ENCODE measurements around the gene TRPM3.
"Not testable (repeated sequence)": the region's sequence is repeated elsewhere in the genome, so short reads cannot be mapped to it uniquely, and the experiment has no call there.

The TRPM3 gene

GRCh38 chr9:70658765-70659164 lies 462.7 kb downstream of the TRPM3 start:
- DNase-seq (ENCODE audit: low read depth), result no peak

DNA sequence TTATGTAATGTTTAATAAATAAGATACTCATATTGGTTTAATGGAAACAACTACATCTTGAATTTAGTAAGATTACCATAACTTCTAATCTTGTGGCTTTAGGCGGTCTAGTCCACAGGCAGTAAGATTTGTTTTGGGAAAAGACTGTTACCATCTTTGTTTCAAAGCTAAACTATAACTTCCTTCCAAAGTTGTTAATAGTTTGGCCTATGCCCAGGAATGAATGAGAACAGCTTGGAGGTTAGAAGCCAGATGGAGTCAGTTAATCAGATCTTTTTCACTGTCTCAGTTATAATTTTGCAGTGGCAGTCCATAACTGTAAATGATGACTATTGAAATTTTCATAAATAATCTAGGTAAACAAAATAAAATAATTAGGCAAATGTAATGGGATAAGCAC lies 465.1 kb downstream of the TRPM3 start:
- DNase-seq (ENCODE audit: low read depth), result no peak

DNA sequence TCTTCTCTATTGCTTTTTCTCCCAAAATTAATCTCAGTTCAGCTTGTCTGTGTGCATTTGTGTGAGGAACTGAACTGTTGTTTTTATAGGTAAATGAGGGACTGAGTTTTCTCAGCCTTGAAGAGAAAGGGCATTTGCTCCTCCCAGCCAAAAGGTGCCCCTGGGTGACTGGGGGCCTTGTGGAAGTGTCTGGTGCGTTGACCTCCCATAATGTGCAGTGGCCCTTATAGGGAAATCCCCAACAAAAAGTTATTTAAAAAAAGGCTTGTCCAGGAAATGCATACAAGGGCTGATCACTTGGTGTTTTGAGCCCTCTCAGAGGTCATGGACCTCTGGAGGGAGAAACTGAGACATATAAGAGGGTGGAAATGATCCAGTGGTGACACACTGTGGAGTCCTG lies 467.3 kb downstream of the TRPM3 start:
- no peak for DNase-seq (ENCODE audit: low read depth)

- not testable (repeated sequence) for DNase-seq (ENCODE audit: low read depth)
These were observed 476.8 kb downstream of the TRPM3 start for GRCh38 chr9:70644627-70645026.

DNA sequence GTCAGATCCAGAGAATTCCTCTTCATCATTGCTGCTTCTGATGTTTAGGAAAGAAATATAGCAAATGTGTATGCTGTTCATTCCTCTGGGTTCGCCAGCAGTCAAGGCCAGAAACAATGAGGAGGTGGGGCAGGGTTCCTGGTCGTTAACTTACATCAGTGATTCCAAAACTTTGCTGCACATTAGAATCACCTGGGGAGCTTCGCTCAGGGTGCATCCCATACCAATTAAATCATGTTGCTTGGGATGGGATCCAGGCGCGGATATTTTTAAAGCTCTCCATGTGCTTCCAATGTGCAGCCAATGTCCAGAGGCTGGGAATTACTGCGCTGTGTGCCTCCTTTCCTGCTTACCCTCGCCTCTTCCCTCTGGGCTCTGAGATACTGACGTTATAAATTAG lies 479.1 kb downstream of the TRPM3 start:
- no peak for DNase-seq (ENCODE audit: low read depth)

GRCh38 chr9:70641631-70642030 lies 479.8 kb downstream of the TRPM3 start:
- peak; percentile 5 for DNase-seq (ENCODE audit: low read depth)

DNA sequence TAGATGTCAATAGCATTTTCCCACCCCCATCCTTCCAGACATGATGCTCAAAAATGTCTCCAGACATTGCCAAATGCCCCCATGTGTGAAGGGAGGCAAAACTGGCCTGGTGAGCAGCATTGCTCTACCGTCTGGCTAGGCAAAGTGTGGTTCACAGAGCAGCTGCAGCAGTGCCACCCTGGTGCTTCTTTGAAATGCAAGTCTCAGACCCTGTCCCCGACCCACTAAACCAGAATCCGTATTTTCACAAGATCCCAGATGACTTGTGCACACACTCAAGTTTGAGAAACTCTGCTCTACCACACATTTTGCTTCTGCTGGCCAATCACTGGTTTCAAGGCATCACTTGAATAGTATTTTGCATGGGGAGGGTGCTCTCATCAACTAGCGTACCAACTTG lies 480.4 kb downstream of the TRPM3 start:
- no peak for DNase-seq (ENCODE audit: low read depth)

GRCh38 chr9:70639853-70640814 lies 481.3 kb downstream of the TRPM3 start:
- peak; percentile 74 for DNase-seq (ENCODE audit: low read depth)

- DNase-seq (ENCODE audit: low read depth), result no peak
These were observed 485.6 kb downstream of the TRPM3 start for GRCh38 chr9:70635790-70636189.

GRCh38 chr9:70634696-70635095 lies 486.7 kb downstream of the TRPM3 start:
- DNase-seq (ENCODE audit: low read depth), result no peak

DNA sequence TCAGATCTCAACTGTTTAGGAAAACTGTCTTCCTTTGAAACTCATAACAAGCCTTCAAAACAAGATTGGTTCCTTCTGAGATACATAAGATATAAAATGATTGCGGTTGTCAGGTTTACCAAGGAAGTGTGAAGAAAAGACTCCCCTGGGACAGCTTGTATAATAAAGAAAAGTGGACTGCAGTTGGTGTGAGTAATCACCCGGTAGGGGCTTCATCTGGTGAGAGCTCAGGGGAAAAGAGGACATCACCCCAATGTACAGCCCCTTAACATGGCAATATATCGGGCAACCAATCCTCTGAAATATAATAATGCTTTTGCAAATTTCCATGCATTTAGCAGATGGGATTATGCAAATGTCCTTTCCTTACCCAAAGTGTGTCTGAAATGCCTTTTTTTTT lies 490.4 kb downstream of the TRPM3 start:
- no peak for DNase-seq (ENCODE audit: low read depth)

DNA sequence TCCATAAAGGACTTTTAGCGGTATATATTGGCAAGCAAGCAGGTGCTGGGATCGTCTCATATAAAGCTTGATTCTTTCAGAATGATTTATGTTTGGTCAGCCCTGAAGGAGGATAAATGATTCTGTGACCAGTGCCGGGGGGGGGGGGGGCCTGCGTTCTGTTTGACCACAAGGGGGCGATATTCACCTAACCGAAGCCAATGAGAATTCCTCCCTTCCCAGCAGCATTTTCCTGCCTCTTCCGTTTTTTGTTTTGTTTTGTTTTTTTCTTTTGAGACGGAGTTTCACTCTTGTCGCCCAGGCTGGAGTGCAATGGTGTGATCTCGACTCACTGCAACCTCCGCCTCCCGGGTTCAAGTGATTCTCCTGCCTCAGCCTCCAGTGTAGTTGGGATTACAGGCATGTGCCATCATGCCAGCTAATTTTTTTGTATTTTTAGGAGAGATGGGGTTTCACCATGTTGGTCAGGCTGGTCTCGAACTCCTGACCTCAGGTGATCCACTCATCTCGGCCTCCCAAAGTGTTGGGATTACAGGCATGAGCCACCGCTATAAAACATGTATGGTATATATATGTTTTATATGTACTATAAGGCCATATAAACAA lies 492.2 kb downstream of the TRPM3 start:
- DNase-seq (ENCODE audit: low read depth), result peak; percentile 7

DNA sequence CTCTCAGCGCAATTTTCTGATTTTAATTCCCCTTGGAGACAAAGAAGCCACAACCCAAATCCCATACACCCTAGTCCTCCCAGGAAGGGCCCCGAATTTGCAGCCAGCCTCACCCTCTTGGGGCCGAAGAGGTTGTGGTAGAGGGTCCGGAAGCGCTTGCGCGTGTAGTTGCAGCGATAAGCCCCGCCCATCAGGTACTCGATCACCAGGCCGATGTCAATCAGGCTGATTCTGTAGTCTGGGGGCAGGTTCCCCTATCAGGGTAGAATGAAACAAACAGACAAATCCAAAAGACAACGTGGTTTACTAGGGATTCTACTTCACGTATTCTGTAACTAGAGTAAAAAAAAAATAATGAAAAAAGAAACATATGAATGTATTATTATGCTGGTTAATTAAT lies 496.3 kb downstream of the TRPM3 start:
- DNase-seq (ENCODE audit: low read depth), result no peak

DNA sequence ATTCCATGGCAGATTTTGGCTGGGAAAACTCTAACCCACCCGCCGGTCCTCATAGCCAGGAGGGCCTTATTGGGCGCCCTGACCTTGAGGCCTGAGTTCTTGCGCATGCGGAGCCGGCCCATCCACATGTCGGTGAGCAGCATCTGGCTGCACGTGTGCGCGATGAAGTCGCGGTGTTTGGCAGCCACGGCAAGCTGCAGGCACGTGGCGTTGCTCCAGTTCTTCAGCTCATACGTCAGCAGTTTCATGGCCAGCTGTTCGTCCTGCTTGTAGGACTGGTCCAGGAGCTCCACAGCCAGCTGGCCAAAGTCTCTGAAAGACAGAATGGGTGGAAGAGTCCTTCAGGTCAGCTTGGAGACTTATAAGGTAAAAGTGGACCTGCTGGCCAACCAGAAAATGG lies 502.6 kb downstream of the TRPM3 start:
- no peak for DNase-seq (ENCODE audit: low read depth)

DNA sequence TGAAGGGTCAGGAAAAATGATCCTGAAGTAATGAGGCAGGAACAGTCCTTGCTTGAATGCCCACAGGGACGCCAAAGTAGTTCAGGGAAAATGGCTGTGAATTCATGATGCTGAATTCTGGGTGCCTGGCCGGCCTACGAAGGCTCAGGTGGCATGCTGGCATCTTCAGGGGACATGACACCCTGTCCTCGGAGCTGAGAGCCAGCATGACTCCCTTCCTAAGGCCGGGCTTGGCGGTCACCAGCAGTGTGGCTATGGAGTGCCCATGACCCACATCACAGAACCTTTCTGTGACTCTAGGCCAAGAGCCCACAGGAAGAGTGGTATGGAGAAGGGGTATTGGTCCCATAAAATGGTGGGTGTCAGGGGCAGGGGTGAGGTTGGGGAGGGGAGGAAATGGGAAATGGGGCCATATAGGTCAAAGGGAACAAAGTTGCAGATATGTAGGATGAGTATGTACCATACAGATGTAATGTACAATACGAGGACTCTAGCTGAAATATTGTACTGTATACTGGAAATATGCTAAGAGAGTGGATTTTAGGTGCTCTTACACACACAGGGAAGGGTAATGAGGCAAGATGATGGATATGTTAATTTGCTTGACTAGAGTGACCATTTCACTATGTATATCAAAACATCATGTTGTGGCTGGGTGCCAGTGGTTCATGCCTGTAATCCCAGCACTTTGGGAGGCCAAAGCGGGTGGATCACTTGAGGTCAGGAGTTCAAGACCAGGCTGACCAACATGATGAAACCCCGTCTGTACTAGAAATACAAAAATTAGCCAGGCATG lies 504.2 kb downstream of the TRPM3 start:
- DNase-seq (ENCODE audit: low read depth), result peak; percentile 11

DNA sequence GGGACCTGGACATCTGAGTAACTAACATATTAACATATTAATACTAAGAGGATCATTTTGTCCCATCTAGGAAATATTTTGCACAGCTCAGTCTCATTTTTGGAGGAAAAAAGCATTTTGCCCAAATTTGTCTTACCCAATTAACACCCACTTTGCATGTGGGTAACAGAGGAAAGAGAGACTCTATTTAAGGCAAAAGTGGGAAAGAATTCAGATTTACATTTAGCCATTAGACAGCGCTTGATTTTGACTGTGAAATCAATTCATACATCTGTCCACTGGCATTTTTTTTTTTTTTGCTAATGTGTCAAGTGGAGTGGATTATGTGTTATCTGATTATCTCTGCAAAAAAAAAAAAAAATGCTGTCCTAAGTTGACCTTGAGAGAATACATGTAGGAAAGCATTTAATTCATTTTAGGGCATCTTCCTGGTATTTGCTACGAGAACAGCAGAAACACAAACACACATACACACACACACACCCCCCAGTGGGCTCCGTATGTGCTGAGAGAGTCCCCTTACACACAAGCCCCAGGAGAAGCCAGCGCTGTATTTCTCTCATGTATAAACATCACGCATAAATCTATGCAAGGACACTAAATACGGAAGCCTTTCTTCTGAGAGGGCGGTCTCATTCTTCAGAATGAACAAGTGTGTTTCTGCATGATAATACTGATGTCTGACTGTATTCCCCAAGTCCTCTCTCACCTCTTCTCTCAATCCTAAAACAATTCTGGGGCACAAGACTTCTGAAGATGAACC lies 505.0 kb downstream of the TRPM3 start:
- no peak for DNase-seq (ENCODE audit: low read depth)

- DNase-seq (ENCODE audit: low read depth), result no peak
These were observed 505.8 kb downstream of the TRPM3 start for GRCh38 chr9:70615464-70616138.

DNA sequence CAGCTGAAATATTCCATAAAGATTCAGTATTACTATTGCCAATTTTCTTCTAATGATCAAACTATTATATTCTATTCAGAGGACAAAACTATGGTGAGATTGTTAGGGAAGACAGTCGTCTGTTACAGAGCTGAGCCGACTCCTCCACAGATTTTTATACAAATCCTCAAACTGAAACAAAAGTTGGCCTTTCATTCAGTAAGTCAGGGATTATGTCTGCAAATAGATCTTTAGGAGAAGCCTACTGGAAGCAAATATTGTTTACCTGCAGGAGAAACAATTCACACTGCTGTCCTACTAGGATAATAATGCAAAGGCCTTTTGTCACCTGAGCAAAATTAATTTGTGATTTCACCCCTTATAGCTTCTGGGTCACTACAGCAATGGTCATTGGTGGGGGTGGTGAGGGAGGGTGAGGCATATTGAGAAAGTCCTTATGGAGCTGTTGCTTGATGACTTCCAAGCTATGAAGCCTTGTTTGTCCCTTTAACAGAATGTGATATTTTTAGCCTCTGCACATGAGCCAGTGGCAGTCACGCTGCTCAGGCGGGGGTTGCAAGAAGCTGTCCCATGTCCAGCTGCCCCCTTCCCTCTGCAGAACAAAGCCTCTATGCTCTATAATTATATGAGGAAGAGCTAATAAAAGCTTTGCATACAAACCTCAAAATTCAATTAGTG lies 506.5 kb downstream of the TRPM3 start:
- peak; percentile 32 for DNase-seq (ENCODE audit: low read depth)

GRCh38 chr9:70613024-70613768 lies 508.2 kb downstream of the TRPM3 start:
- DNase-seq (ENCODE audit: low read depth), result peak; percentile 69

DNA sequence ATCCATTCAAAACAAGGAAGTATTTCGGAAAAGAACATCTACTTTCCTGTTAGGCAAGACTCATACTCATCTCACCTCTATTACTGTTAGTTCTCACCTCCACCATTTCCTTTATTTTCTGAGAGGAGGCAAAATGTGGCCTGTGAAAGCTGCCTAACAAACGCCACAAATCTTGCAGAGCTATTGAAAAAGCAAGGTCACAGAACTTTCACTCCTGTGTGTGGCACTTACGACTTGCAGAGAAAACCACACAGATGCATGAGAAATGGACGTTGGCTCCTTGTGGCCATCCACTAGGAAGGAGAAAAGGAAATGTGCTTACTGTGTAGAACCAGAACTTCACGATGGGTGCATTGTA lies 511.2 kb downstream of the TRPM3 start:
- DNase-seq (ENCODE audit: low read depth), result no peak

All from EH (cell line).